Stimulated activated naive CD8-positive, alpha-beta T cell treated with anti-CD3 and anti-CD28 coated beads, Interleukin-15, Interleukin-2, amounts not matched to agents 100 ng/mL and 50 ng/mL, for 24 hours (primary cell): ENCODE data around the gene TMEM51.
A peak's percentile ranks its signal among the peaks of the same experiment; 100 is the strongest.

Experiments
- H3K27ac Mint-ChIP-seq: one replicate; pipeline ENCODE4 v1.8.0; 2021; ENCODE audit warnings: mild to moderate bottlenecking, mixed read lengths
- H3K27me3 Mint-ChIP-seq: one replicate; pipeline ENCODE4 v1.8.0; 2021; ENCODE audit warnings: mixed read lengths
- H3K36me3 Mint-ChIP-seq: one replicate; pipeline ENCODE4 v1.8.0; 2021; ENCODE audit warnings: low read depth, mixed read lengths
- H3K4me1 Mint-ChIP-seq: one replicate; pipeline ENCODE4 v1.8.0; 2021; ENCODE audit warnings: low read depth, mixed read lengths
- H3K4me3 Mint-ChIP-seq: one replicate; pipeline ENCODE4 v1.8.0; 2021; ENCODE audit warnings: mild to moderate bottlenecking, mixed read lengths
- H3K9me3 Mint-ChIP-seq: one replicate; pipeline ENCODE4 v1.8.0; 2021; ENCODE audit warnings: mixed read lengths

TMEM51 gene

GRCh38 chr1:15155191-15155590, 1.6 kb downstream of the TMEM51 start:
- H3K36me3 Mint-ChIP-seq = no peaks in the 10 kb centered on the region
- no peak overlapping the region for H3K4me3 Mint-ChIP-seq
- no peaks in the 10 kb centered on the region for H3K9me3 Mint-ChIP-seq
- H3K27me3 Mint-ChIP-seq = peaks cover 38% of the 10 kb centered on the region
- no peak overlapping the region for H3K27ac Mint-ChIP-seq
- peaks cover 29% of the 10 kb centered on the region for H3K4me1 Mint-ChIP-seq

GRCh38 chr1:15155888-15156741, 2.6 kb downstream of the TMEM51 start:
- Mint-ChIP-seq H3K27me3 (peaks cover 34% of the 10 kb centered on the region), H3K36me3 (no peaks in the 10 kb centered on the region), H3K9me3 (no peaks in the 10 kb centered on the region), H3K27ac (peak overlapping the region; percentile 36), H3K4me1 (peaks cover 29% of the 10 kb centered on the region), H3K4me3 (peak overlapping the region; percentile 37)

- Mint-ChIP-seq H3K36me3 (no peaks in the 10 kb centered on the region), H3K4me3 (no peak overlapping the region), H3K27ac (no peak overlapping the region), H3K4me1 (peaks cover 29% of the 10 kb centered on the region), H3K27me3 (peaks cover 26% of the 10 kb centered on the region), H3K9me3 (no peaks in the 10 kb centered on the region)
Observed at GRCh38 chr1:15156807-15157380, 3.3 kb downstream of the TMEM51 start.

GRCh38 chr1:15157524-15158399, 4.2 kb downstream of the TMEM51 start:
- peaks cover 24% of the 10 kb centered on the region for H3K4me1 Mint-ChIP-seq
- H3K27me3 Mint-ChIP-seq = peaks cover 19% of the 10 kb centered on the region
- no peaks in the 10 kb centered on the region for H3K36me3 Mint-ChIP-seq
- H3K4me3 Mint-ChIP-seq = no peak overlapping the region
- no peak overlapping the region for H3K27ac Mint-ChIP-seq
- no peaks in the 10 kb centered on the region for H3K9me3 Mint-ChIP-seq

GRCh38 chr1:15158506-15159165, 5.1 kb downstream of the TMEM51 start:
- Mint-ChIP-seq H3K9me3 (no peaks in the 10 kb centered on the region), H3K36me3 (no peaks in the 10 kb centered on the region), H3K4me3 (no peak overlapping the region), H3K27ac (no peak overlapping the region), H3K4me1 (peaks cover 29% of the 10 kb centered on the region), H3K27me3 (peaks cover 19% of the 10 kb centered on the region)

GRCh38 chr1:15159166-15159555, 5.6 kb downstream of the TMEM51 start:
- Mint-ChIP-seq H3K4me1 (peaks cover 28% of the 10 kb centered on the region), H3K36me3 (no peaks in the 10 kb centered on the region), H3K27ac (no peak overlapping the region), H3K4me3 (no peak overlapping the region), H3K27me3 (peaks cover 17% of the 10 kb centered on the region), H3K9me3 (no peaks in the 10 kb centered on the region)

GRCh38 chr1:15160626-15161025, 7.1 kb downstream of the TMEM51 start:
- Mint-ChIP-seq H3K27ac (no peak overlapping the region), H3K4me3 (no peak overlapping the region), H3K4me1 (peaks cover 20% of the 10 kb centered on the region), H3K36me3 (no peaks in the 10 kb centered on the region), H3K9me3 (no peaks in the 10 kb centered on the region), H3K27me3 (peaks cover 5% of the 10 kb centered on the region)

GRCh38 chr1:15167386-15167785, 13.8 kb downstream of the TMEM51 start:
- no peak overlapping the region for H3K27ac Mint-ChIP-seq
- peaks cover 5% of the 10 kb centered on the region for H3K27me3 Mint-ChIP-seq
- H3K4me1 Mint-ChIP-seq = peaks cover 11% of the 10 kb centered on the region
- H3K4me3 Mint-ChIP-seq = no peak overlapping the region
- H3K9me3 Mint-ChIP-seq = no peaks in the 10 kb centered on the region
- no peaks in the 10 kb centered on the region for H3K36me3 Mint-ChIP-seq

- Mint-ChIP-seq H3K27ac (no peak overlapping the region), H3K36me3 (no peaks in the 10 kb centered on the region)
Observed at GRCh38 chr1:15168479-15168878, 14.9 kb downstream of the TMEM51 start.

GRCh38 chr1:15170071-15170470, 16.5 kb downstream of the TMEM51 start:
- Mint-ChIP-seq H3K4me3 (no peak overlapping the region), H3K27ac (no peak overlapping the region), H3K9me3 (no peaks in the 10 kb centered on the region), H3K36me3 (no peaks in the 10 kb centered on the region), H3K27me3 (peaks cover 14% of the 10 kb centered on the region), H3K4me1 (peaks cover 23% of the 10 kb centered on the region)

More at GRCh38 chr1:15168479-15168878, 14.9 kb downstream of the TMEM51 start:
- H3K4me3 Mint-ChIP-seq = no peak overlapping the region
- peaks cover 9% of the 10 kb centered on the region for H3K4me1 Mint-ChIP-seq
- H3K27me3 Mint-ChIP-seq = peaks cover 10% of the 10 kb centered on the region
- no peaks in the 10 kb centered on the region for H3K9me3 Mint-ChIP-seq

- H3K4me3 Mint-ChIP-seq = no peak overlapping the region
- H3K27ac Mint-ChIP-seq = no peak overlapping the region
- H3K36me3 Mint-ChIP-seq = no peaks in the 10 kb centered on the region
- peaks cover 23% of the 10 kb centered on the region for H3K27me3 Mint-ChIP-seq
- peaks cover 32% of the 10 kb centered on the region for H3K4me1 Mint-ChIP-seq
- H3K9me3 Mint-ChIP-seq = no peaks in the 10 kb centered on the region
Observed at GRCh38 chr1:15171271-15171908, 17.8 kb downstream of the TMEM51 start.

- Mint-ChIP-seq H3K27ac (no peak overlapping the region), H3K4me3 (no peak overlapping the region), H3K27me3 (peaks cover 35% of the 10 kb centered on the region), H3K36me3 (no peaks in the 10 kb centered on the region), H3K9me3 (no peaks in the 10 kb centered on the region), H3K4me1 (peaks cover 32% of the 10 kb centered on the region)
Observed at GRCh38 chr1:15172405-15173259, 19.1 kb downstream of the TMEM51 start.

- peaks cover 32% of the 10 kb centered on the region for H3K4me1 Mint-ChIP-seq
- no peaks in the 10 kb centered on the region for H3K36me3 Mint-ChIP-seq
- no peak overlapping the region for H3K4me3 Mint-ChIP-seq
- H3K9me3 Mint-ChIP-seq = no peaks in the 10 kb centered on the region
- H3K27me3 Mint-ChIP-seq = peaks cover 42% of the 10 kb centered on the region
- H3K27ac Mint-ChIP-seq = peak overlapping the region; percentile 10
Observed at GRCh38 chr1:15173863-15174614, 20.5 kb downstream of the TMEM51 start.
